Posterior cingulate gyrus (tissue), 11 donors: ENCODE measurements around the gene NPM3.

ENCODE experiments used
- DNase-seq, 10 donors: peaks; one replicate each; pipeline versions ENCODE4 v3.0.0 to v3.0.0-alpha.2; 2020 to 2021; ENCODE audit warnings: mixed read lengths in 3 of 10
- intact Hi-C: fragments of 100-400 bp; cut with DNase I; formaldehyde crosslinking; loops from one replicate; pipeline ENCODE4 v1.15.1; 2023

Gene NPM3

DNA sequence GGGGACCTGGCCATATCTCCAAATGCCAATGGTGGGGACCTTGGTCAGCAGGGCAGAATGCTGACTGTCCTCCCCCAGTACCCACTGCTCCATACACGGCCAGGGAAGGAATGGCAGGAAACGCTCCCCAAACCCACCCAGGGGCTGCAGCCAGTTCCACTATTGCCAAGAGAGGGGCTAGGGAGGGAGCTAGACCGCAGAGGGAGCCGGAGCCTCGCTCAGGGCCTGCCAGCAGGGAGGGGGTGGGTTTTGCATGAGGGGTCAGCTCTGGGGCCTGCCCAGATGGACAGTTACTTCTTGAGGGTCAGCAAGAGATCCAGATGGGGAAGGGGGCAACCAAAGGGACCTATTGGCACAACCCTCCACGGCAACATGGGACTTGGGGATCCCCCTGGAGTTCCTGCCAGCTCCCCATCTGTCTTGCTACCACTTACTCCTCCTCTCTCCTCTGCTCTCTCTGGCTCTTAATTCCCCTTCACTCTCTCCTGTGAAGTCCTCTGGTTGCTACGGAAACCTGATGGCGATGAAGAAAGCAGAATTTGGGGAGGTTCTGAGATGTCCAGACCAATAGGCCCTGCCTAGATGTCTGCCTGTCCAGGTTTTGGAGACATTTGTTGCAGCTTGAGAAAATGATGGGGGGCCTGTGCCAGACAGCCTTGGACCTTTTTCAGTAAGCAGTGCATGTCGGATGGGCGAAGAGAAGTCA, 20.0 kb downstream of the NPM3 start:
- intact Hi-C loops, result no loop called here

DNA sequence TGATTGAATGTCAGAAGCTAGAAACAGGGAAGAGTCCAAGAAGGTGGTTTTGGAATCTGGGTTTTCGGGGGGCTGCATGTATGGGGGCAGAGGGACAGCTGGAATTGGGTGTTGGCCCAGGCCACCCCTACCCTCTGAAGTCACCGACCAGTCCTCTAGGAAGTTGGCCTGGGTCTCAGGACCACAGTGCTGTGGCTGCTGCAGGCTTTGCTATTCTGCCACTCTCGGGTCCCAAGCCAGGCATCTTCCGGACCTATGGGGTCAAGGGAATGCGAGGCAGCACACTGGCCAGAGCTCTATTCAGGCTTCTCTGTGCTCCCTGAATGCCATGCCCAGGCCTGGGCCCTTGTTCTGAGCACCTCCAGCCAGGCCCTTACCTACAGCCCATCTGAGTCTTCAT, 20.5 kb downstream of the NPM3 start:
- intact Hi-C loops, result no loop called here
- no peak for DNase-seq

More for the DNA sequence above, 20.0 kb downstream of the NPM3 start:
- DNase-seq, result peak in 1 of 10 donors; percentile 54

GRCh38 chr10:101761226-101761625, 22.0 kb downstream of the NPM3 start:
- intact Hi-C loops, result no loop called here

DNA sequence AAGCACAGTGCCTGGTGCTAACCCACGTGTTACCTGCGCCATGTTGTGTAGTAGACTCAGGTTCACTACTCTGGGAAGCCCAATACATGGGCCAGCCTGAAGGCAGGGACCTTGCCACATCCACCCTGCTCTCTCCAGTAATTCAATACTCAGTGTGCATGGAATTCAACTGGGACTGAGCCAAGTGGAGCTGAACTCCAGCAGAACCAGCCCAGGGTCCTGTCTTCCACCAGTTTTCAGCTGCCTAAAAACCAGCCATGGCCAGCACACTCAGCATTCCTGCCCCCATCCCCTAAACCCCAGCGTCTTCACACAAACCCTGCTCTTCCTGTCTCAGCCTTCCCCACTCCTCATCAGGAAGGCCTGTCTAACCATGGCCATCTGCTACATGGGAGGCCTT, 22.7 kb downstream of the NPM3 start:
- intact Hi-C loops, result no loop called here
- DNase-seq, result peak in 1 of 10 donors; percentile 38

More at GRCh38 chr10:101761226-101761625, 22.0 kb downstream of the NPM3 start:
- DNase-seq, result peak in 2 of 10 donors; percentile 43 to 66

GRCh38 chr10:101759309-101760247, 23.7 kb downstream of the NPM3 start:
- peak in 1 of 10 donors; percentile 57 for DNase-seq
- intact Hi-C loops, result no loop called here

GRCh38 chr10:101758858-101759257, 24.4 kb downstream of the NPM3 start:
- no peak for DNase-seq
- intact Hi-C loops, result no loop called here

DNA sequence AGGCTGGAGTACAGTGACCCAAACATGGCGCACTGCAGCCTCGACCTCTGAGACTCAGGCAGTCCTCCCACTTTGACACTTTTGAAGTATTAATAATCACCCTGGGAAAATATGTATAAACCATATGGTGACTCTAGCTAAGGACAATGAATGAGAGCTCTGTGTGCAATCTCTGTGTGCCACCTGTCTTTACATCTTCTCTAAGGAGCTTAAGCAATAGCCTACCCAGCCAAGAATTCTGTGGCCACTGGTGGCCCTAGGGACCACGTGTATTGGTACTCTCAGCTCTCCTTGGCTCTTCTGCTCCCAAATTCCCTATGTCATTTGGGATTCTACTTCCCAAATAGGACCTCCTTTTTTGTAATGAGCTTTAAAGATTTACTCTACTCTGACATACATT, 31.0 kb downstream of the NPM3 start:
- peak in 1 of 10 donors; percentile 46 for DNase-seq

DNA sequence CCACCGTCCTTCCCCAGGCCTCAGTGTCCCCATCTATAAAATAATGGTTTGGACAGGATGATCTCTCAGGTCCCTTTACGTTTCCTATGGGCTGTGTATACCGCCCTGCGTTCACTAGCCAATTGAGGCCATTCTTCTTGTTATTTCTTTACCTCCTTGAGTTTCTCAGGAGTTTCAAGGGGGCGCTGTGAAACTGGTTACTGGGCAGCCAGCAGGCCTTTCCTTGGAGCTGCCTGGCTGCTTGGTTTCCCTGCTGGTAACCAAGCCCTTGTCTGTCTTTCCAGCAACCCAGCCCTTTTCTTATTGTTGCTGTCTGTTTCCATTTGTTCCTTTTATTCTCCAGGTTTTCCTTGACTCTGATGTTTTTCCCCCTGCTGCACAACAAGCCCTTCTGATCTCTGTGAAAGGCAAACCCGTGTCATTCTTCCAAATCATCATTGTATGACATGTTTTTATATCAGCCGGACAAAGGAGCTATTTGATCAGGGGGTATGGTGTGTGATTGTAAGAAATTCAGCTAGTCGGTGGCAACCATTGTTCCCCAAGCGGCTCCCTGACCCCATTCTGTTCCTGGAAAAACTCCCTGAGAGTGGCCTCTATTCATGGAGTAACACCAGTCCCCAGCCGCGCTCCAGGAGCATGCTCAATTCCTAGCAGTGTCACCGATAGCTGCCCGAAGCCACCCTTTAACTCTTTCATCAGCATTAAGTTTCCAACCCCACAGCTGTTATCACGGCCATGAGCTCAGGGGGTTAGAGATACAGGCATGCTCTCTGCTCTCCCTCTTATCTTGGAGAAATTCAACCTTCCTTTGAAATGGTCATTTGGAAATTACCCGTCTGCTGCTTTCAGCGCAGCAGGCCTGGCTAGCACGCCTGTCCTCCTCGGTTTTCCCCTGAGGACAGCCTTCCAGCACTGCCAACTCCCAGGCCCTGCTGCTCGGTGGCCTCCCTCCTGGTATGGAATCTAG, 33.9 kb downstream of the NPM3 start:
- intact Hi-C loops, result no loop called here
- DNase-seq, result peak in 3 of 10 donors; percentile 15 to 83 (median 20)

More for the DNA sequence above, 31.0 kb downstream of the NPM3 start:
- intact Hi-C loops, result no loop called here

- peak in 1 of 10 donors; percentile 68 for DNase-seq
- intact Hi-C loops, result no loop called here
These were observed 34.8 kb downstream of the NPM3 start for GRCh38 chr10:101748496-101748895.

GRCh38 chr10:101745074-101745696, 38.1 kb downstream of the NPM3 start:
- intact Hi-C loops, result no loop called here
- DNase-seq, result no peak

- no peak for DNase-seq
- intact Hi-C loops, result no loop called here
These were observed 39.0 kb downstream of the NPM3 start for GRCh38 chr10:101744267-101744666.

DNA sequence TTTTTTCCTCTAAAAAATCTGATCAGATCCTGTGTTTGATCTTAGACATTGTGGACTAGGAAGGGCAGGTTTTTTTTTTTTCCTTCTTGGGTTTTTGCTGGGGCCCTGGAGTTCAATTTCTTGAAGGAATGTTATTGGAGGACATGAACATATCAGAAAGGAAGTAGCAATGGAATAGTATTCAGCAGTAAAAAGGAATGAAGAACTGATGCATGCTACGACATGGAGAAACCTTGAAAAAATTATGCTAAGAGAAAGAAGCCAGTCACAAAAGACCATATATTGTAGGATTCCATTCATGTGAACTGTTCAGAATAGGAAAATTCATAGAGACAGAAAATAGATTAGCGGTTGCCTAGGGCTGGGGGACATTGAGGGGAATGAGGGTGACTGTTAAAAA, 41.3 kb downstream of the NPM3 start:
- no peak for DNase-seq
- intact Hi-C loops, result no loop called here

DNA sequence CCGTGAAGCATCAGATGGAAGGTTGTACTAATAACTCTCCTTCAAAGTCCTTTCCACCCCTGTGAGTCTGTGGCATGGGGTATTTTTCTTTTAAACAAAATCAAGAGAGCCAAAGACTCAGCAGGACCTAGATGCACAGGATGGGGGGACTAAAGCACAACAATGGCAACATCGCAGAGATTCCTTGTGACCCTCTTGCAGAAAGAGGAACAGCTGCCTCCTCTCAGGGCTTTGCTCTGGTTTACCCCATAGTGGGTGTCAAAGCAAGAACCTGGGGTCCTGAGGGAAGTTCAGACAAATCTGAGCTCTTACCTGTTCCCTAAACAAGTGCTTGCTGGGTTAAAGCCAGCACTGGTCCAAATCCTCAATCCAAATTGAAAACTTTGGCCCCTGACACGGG, 46.6 kb downstream of the NPM3 start:
- no peak for DNase-seq
- intact Hi-C loops, result no loop called here

DNA sequence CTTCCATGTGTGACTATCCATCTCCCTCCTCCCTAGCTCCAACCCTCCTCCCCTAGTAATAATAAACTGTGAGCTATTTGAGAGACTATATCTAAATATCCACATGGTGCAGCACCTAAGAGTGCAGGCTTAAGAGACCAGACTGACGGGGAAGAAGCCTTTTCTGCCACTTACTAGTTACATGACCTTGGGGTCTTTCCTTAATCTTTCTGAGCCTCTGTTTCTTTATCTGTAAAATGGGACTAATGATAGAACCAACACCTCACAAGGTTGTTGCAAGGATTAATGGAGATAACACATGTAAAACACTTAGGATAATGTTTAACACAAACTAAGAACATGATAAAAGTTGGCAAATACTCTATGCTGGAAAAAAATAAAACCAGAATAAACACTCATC, 51.1 kb downstream of the NPM3 start:
- intact Hi-C loops, result no loop called here
- DNase-seq, result no peak
